Mesothelial cell of epicardium (in vitro differentiated cells): ENCODE data around the gene USP28. TPM values are rescaled to one million over a fixed set of nuclear protein-coding genes. Genes with fewer than 3 reads are reported as not detected.
"Not testable (repeated sequence)": the region's sequence is repeated elsewhere in the genome, so short reads cannot be mapped to it uniquely, and the experiment has no call there.

Experiments used
- DNase-seq, 2 experiments: peaks; one replicate each; pipeline ENCODE4 v3.0.0; 2021; ENCODE audit warnings: low spot score in 2 of 2; ENCODE audit not compliant: unreplicated experiment in 2 of 2
- H3K27ac Mint-ChIP-seq: 2 replicates; pipeline ENCODE4 v1.8.0; 2021; ENCODE audit warnings: mixed read lengths
- H3K27me3 Mint-ChIP-seq: 2 replicates; pipeline ENCODE4 v1.8.0; 2021; ENCODE audit warnings: low read depth, mixed read lengths
- H3K36me3 Mint-ChIP-seq: 2 replicates; pipeline ENCODE4 v1.8.0; 2021; ENCODE audit warnings: mixed read lengths
- H3K4me1 Mint-ChIP-seq: 2 replicates; pipeline ENCODE4 v1.8.0; 2021; ENCODE audit warnings: mixed read lengths
- H3K4me3 Mint-ChIP-seq: 2 replicates; pipeline ENCODE4 v1.8.0; 2021; ENCODE audit warnings: mild to moderate bottlenecking, moderate library complexity, mixed read lengths
- H3K9me3 Mint-ChIP-seq: 2 replicates; pipeline ENCODE4 v1.8.0; 2021; ENCODE audit warnings: mixed read lengths
- total RNA-seq: library from RNA; stranded (reverse); gene quantifications from 3 replicates; pipeline ENCODE4 v1.2.1, GENCODE V29; 2021
- TF ChIP-seq, protein P1 (sequence below): fragments of 200-600 bp; sonication (generic); IDR thresholded peaks from one replicate; pipeline ENCODE4 v1.5.0; 2021; ENCODE audit warnings: antibody characterized with exemption; ENCODE audit not compliant: unreplicated experiment

Gene USP28
- total RNA-seq, 1 donor from 2014 or later, result 42.3 TPM

DNA sequence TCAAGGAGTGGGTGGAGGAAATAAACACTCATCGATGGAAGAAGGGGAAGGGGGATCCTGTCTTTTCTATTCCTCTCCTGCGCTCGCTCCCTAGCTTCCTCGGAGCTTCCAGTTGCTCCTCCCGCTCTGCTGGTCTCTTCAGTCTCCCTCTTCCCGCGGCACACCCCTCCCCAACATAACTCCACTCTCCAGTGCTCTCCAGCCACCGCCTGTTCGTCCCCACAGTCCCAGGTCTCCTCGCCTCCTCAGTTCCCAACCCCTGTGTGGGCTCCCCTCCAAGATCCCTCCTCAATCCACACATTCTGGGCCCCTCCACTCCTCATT, 102.3 kb downstream of the USP28 start:
- DNase-seq, result no peak
- H3K27me3 Mint-ChIP-seq, result peaks cover 22% of the 10 kb centered on the region
- H3K4me1 Mint-ChIP-seq, result peaks cover 21% of the 10 kb centered on the region
- H3K36me3 Mint-ChIP-seq, result peaks cover 8% of the 10 kb centered on the region
- peak overlapping the region; percentile 99 for H3K4me3 Mint-ChIP-seq
- TF ChIP-seq, protein P1, sequence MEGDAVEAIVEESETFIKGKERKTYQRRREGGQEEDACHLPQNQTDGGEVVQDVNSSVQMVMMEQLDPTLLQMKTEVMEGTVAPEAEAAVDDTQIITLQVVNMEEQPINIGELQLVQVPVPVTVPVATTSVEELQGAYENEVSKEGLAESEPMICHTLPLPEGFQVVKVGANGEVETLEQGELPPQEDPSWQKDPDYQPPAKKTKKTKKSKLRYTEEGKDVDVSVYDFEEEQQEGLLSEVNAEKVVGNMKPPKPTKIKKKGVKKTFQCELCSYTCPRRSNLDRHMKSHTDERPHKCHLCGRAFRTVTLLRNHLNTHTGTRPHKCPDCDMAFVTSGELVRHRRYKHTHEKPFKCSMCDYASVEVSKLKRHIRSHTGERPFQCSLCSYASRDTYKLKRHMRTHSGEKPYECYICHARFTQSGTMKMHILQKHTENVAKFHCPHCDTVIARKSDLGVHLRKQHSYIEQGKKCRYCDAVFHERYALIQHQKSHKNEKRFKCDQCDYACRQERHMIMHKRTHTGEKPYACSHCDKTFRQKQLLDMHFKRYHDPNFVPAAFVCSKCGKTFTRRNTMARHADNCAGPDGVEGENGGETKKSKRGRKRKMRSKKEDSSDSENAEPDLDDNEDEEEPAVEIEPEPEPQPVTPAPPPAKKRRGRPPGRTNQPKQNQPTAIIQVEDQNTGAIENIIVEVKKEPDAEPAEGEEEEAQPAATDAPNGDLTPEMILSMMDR, result no peak
- no peaks in the 10 kb centered on the region for H3K9me3 Mint-ChIP-seq
- H3K27ac Mint-ChIP-seq, result peak overlapping the region; percentile 98

DNA sequence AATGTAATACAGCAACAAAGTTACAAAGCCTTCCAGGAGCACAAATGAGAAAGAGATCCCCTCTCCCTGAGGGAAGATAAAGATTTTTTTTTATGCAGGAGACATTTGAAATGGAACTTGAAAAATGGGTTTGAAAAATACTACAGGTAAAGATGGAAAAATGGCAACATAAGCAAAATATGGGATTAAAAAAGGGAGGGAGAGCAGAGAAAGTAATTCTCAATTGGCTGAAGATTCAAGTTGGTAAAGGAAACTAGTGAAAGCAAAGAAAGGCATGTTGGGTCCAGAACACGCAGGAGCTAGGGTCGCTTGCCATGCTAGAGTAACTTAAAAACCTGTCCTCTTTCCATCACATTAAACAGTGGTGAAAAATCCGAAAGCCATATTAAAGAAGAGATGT, 103.4 kb downstream of the USP28 start:
- H3K4me1 Mint-ChIP-seq, result peaks cover 15% of the 10 kb centered on the region
- peaks cover 16% of the 10 kb centered on the region for H3K36me3 Mint-ChIP-seq
- no peaks in the 10 kb centered on the region for H3K9me3 Mint-ChIP-seq
- H3K27ac Mint-ChIP-seq, result peak overlapping the region; percentile 44
- no peak for DNase-seq
- TF ChIP-seq, protein P1, result no peak
- H3K27me3 Mint-ChIP-seq, result peaks cover 16% of the 10 kb centered on the region
- H3K4me3 Mint-ChIP-seq, result peak overlapping the region; percentile 99

DNA sequence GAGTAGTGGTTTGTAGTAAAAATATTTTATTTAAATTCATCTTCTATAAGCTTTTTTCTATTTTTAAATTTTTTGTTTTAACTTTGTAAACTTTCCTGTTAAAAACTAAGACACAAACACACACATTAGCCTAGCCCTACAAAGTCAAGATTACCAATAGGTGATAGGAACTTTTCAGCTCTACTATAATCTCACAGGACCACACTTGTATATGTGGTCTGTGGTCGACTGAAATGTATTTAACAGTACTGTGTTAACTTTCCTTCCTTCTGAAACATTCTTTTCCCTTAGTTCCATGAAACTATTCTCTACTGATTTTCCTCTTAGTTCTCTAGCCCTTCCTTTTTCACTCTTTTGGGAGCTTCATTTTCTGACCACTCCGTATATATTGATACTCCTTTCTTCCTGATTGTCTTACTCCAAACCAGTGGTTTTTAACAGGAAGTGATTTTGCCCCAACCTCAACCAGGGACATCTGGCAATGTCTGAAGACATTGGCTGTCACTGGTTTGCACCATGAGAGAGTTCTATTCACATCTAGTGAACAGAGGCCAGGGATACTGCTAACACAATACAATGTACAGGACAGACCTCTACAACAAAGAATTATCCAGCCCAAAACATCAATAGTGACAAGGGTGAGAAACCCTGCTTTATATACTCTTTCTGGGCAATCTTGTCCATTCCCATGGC, 110.7 kb downstream of the USP28 start:
- no peak for DNase-seq
- TF ChIP-seq, protein P1, result no peak
- Mint-ChIP-seq H3K4me1 (no peaks in the 10 kb centered on the region), H3K36me3 (peaks cover 51% of the 10 kb centered on the region), H3K4me3 (no peak overlapping the region), H3K9me3 (peaks cover 13% of the 10 kb centered on the region), H3K27ac (peak overlapping the region; percentile 4), H3K27me3 (no peaks in the 10 kb centered on the region)

DNA sequence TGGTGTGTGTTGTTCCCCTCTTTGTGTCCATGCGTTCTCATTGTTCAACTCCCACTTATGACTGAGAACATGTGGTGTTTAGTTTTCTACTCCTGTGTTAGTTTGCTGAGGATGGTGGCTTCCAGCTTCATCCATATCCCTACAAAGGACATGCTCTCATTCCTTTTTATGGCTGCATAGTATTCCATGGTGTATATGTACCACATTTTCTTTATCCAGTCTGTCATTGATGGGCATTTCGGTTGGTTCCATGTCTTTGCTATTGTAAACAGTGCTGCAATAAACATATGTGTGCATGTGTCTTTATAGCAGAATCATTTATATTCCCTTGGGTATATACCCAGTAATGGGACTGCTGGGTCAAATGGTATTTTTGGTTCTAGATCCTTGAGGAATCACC, 112.3 kb downstream of the USP28 start:
- not testable (repeated sequence) for H3K27ac Mint-ChIP-seq, H3K4me1 Mint-ChIP-seq, DNase-seq, H3K4me3 Mint-ChIP-seq, H3K27me3 Mint-ChIP-seq
- Mint-ChIP-seq H3K9me3 (peaks cover 13% of the 10 kb centered on the region), H3K36me3 (peaks cover 61% of the 10 kb centered on the region)

DNA sequence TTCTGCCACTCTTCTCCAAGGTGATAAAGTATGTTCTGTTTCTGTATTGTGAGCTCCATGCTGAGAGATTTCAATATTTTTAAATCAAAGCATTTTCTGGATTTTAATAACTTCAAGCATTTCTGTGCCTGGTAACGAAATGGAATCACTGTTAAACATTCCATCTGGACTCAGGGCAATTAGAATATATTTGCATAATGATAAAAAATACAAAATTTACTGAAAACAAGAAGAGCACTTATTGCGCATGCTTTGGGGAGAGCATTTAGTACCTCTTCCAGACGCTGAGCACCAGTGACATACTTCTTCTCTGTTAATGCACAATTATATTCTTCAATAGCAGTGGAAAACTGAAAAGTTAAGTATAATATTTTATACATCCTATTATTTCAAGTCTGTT, 115.1 kb downstream of the USP28 start:
- Mint-ChIP-seq H3K27ac (no peak overlapping the region), H3K27me3 (no peaks in the 10 kb centered on the region), H3K4me1 (no peaks in the 10 kb centered on the region), H3K9me3 (peaks cover 16% of the 10 kb centered on the region), H3K4me3 (no peak overlapping the region), H3K36me3 (peaks cover 66% of the 10 kb centered on the region)
- TF ChIP-seq, protein P1, result no peak
- no peak for DNase-seq

DNA sequence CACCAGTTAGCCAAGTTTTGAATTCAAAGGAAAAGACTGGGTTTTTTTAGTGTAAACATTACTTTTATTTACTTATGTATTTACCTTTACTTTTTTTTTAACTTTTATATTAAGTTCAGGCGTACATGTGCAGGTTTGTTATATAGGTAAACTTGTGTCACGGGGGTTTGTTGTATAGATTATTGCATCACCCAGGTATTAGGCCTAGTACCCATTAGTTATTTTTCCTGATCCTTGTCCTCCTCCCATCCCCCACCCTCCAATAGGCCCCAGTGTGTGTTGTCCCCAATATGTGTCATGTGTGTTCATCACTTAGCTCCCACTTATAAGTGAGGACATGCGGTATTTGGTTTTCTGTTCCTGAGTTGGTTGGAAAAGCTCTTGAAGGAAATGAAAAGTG, 122.4 kb downstream of the USP28 start:
- Mint-ChIP-seq H3K27me3 (no peaks in the 10 kb centered on the region), H3K27ac (no peak overlapping the region), H3K4me1 (no peaks in the 10 kb centered on the region), H3K4me3 (no peak overlapping the region), H3K36me3 (peaks cover 23% of the 10 kb centered on the region), H3K9me3 (peaks cover 9% of the 10 kb centered on the region)
- DNase-seq, result no peak
- TF ChIP-seq, protein P1, result no peak

Other genes with a start within 250 kb of the USP28 start
- 2.3 to 3.5 TPM (median 2.4 TPM) in 3 replicates for gene TMPRSS5, start 169.3 kb downstream of the USP28 start, total RNA-seq
- 18.6 to 19.6 TPM (median 18.7 TPM) in 3 replicates for gene ZW10, start 101.9 kb downstream of the USP28 start, total RNA-seq
- not detected in 3 replicates for gene CLDN25, start 95.8 kb downstream of the USP28 start, total RNA-seq
- gene HTR3B, start 29.2 kb upstream of the USP28 start, total RNA-seq, result not detected in 3 replicates
- gene HTR3A, start 99.5 kb upstream of the USP28 start, total RNA-seq, result not detected in 3 replicates
- not detected in 3 replicates for gene ZBTB16, start 184.1 kb upstream of the USP28 start, total RNA-seq